ENCODE results near the gene C1QBP. TPM values are rescaled to one million over a fixed set of nuclear protein-coding genes. Genes with fewer than 3 reads are reported as not detected.
"Not testable (repeated sequence)": the region's sequence is repeated elsewhere in the genome, so short reads cannot be mapped to it uniquely, and the experiment has no call there.

C1QBP gene
- total and polyA plus RNA-seq, 3 experiments from 2014 or later, result 241 to 565 (median 544) TPM

GRCh38 chr17:5444209-5444608 lies 5.3 kb upstream of the C1QBP start:
- ChIA-PET CTCF (no interaction called here), POLR2A (no interaction called here)
- H3K4me3 Mint-ChIP-seq, result no peak overlapping the region
- Histone ChIP-seq H3K27ac (ENCODE audit: low read depth, low read length) (no peak overlapping the region), H3K27me3 (ENCODE audit: insufficient read depth, low read length, poor library complexity, severe bottlenecking) (no peaks in the 10 kb centered on the region), H3K4me3 (ENCODE audit: low read length) (no peak overlapping the region), H3K4me1 (ENCODE audit: insufficient read depth, low read length) (peaks cover 7% of the 10 kb centered on the region), H3K36me3 (ENCODE audit: insufficient read depth, low read length) (peaks cover 9% of the 10 kb centered on the region), H3K9me3 (ENCODE audit: low read length) (no peaks in the 10 kb centered on the region)
- peaks cover 7 to 10% (median 9%) of the 10 kb centered on the region in 3 donors for H3K4me1 Mint-ChIP-seq
- DNase-seq, result no peak
- H3K9me3 Mint-ChIP-seq, result no peaks in the 10 kb centered on the region
- H3K27me3 Mint-ChIP-seq, result no peaks in the 10 kb centered on the region
- peak overlapping the region in 1 of 8 donors; percentile 85 for H3K27ac Mint-ChIP-seq
- peaks cover 0 to 61% (median 14%) of the 10 kb centered on the region in 3 donors for H3K36me3 Mint-ChIP-seq

GRCh38 chr17:5443728-5444127 lies 4.8 kb upstream of the C1QBP start:
- Mint-ChIP-seq H3K9me3 (no peaks in the 10 kb centered on the region), H3K27ac (no peak overlapping the region), H3K36me3 (peaks cover 0 to 56% (median 14%) of the 10 kb centered on the region in 3 donors), H3K4me1 (peaks cover 9 to 11% (median 11%) of the 10 kb centered on the region in 3 donors), H3K27me3 (no peaks in the 10 kb centered on the region), H3K4me3 (no peak overlapping the region)
- Histone ChIP-seq H3K27ac (ENCODE audit: low read depth, low read length) (no peak overlapping the region), H3K27me3 (ENCODE audit: insufficient read depth, low read length, poor library complexity, severe bottlenecking) (no peaks in the 10 kb centered on the region), H3K9me3 (ENCODE audit: low read length) (no peaks in the 10 kb centered on the region), H3K4me1 (ENCODE audit: insufficient read depth, low read length) (peaks cover 8% of the 10 kb centered on the region), H3K4me3 (ENCODE audit: low read length) (no peak overlapping the region), H3K36me3 (ENCODE audit: insufficient read depth, low read length) (peaks cover 9% of the 10 kb centered on the region)
- CTCF ChIA-PET, result no interaction called here
- DNase-seq, result no peak
- POLR2A ChIA-PET, result no interaction called here

GRCh38 chr17:5439446-5439764 lies 450 bp upstream of the C1QBP start:
- ChIA-PET POLR2A (interaction anchor here (0.6 to 3.9 kb wide), 5 partner anchors 20 to 248 kb away, joined by 3 to 16 read pairs (median 6); partner anchors contain the start of genes DERL2, DHX33, MIS12 and NUP88), CTCF (interaction anchor here (0.6 to 3.7 kb wide), 27 partner anchors 9 to 325 kb away, joined by 3 to 31 read pairs (median 4); partner anchors contain the start of genes DERL2, DHX33, MIS12 and NLRP1)
- Mint-ChIP-seq H3K36me3 (peaks cover 0 to 50% (median 9%) of the 10 kb centered on the region in 3 donors), H3K9me3 (no peaks in the 10 kb centered on the region), H3K27ac (peak overlapping the region; percentile 76 to 97 (median 94)), H3K27me3 (no peaks in the 10 kb centered on the region), H3K4me3 (peak overlapping the region; percentile 82 to 93 (median 87)), H3K4me1 (peaks cover 33 to 43% (median 37%) of the 10 kb centered on the region in 3 donors)
- no peak for DNase-seq
- H3K27ac ChIP-seq (ENCODE audit: low read depth, low read length), result peak overlapping the region; percentile 58
- H3K4me3 ChIP-seq (ENCODE audit: low read length), result peak overlapping the region; percentile 59
- H3K4me1 ChIP-seq (ENCODE audit: insufficient read depth, low read length), result peaks cover 29% of the 10 kb centered on the region
- H3K9me3 ChIP-seq (ENCODE audit: low read length), result no peaks in the 10 kb centered on the region
- peaks cover 13% of the 10 kb centered on the region for H3K36me3 ChIP-seq (ENCODE audit: insufficient read depth, low read length)
- no peaks in the 10 kb centered on the region for H3K27me3 ChIP-seq (ENCODE audit: insufficient read depth, low read length, poor library complexity, severe bottlenecking)

- no peak for DNase-seq
- H3K36me3 ChIP-seq (ENCODE audit: insufficient read depth, low read length), result peaks cover 28% of the 10 kb centered on the region
- POLR2A ChIA-PET, result interaction anchor here (0.6 to 3.9 kb wide), 2 partner anchors 18 to 124 kb away, joined by 3 to 16 read pairs; partner anchors contain the start of genes NUP88 and RPAIN
- H3K4me1 ChIP-seq (ENCODE audit: insufficient read depth, low read length), result peaks cover 29% of the 10 kb centered on the region
- H3K27ac Mint-ChIP-seq, result peak overlapping the region; percentile 76 to 93 (median 88)
- H3K36me3 Mint-ChIP-seq, result peaks cover 0 to 52% (median 10%) of the 10 kb centered on the region in 3 donors
- peaks cover 33 to 43% (median 37%) of the 10 kb centered on the region in 3 donors for H3K4me1 Mint-ChIP-seq
- H3K9me3 ChIP-seq (ENCODE audit: low read length), result no peaks in the 10 kb centered on the region
- no peak overlapping the region for H3K27ac ChIP-seq (ENCODE audit: low read depth, low read length)
- no peaks in the 10 kb centered on the region for H3K9me3 Mint-ChIP-seq
- no peaks in the 10 kb centered on the region for H3K27me3 Mint-ChIP-seq
- no peaks in the 10 kb centered on the region for H3K27me3 ChIP-seq (ENCODE audit: insufficient read depth, low read length, poor library complexity, severe bottlenecking)
- H3K4me3 ChIP-seq (ENCODE audit: low read length), result peak overlapping the region; percentile 78
- CTCF ChIA-PET, result interaction anchor here (2.0 to 3.7 kb wide), 3 partner anchors 10 to 20 kb away, joined by 7 to 31 read pairs (median 19); partner anchors contain the start of genes NUP88 and RPAIN
- H3K4me3 Mint-ChIP-seq, result peak overlapping the region; percentile 80 to 93 (median 87)
Measured at GRCh38 chr17:5437721-5438317, 1.1 kb downstream of the C1QBP start.

- H3K27ac ChIP-seq (ENCODE audit: low read depth, low read length); H3K27me3 Mint-ChIP-seq; H3K9me3 Mint-ChIP-seq; H3K4me3 ChIP-seq (ENCODE audit: low read length); DNase-seq; H3K27me3 ChIP-seq (ENCODE audit: insufficient read depth, low read length, poor library complexity, severe bottlenecking); H3K9me3 ChIP-seq (ENCODE audit: low read length): not testable (repeated sequence)
- H3K36me3 Mint-ChIP-seq, result peaks cover 0 to 63% (median 17%) of the 10 kb centered on the region in 3 donors
- ChIA-PET POLR2A (interaction anchor here (1.3 to 3.9 kb wide), 2 partner anchors 12 to 16 kb away, joined by 5 to 16 read pairs; partner anchors contain the start of genes NUP88 and RPAIN), CTCF (interaction anchor here (0.7 to 2.0 kb wide), 4 partner anchors 10 to 1878 kb away, joined by 3 to 7 read pairs (median 3); partner anchors contain the start of genes NUP88, RPAIN and TRPV3)
- H3K27ac Mint-ChIP-seq, result peak overlapping the region in 4 of 8 donors; percentile 21 to 76 (median 72)
- Histone ChIP-seq H3K36me3 (ENCODE audit: insufficient read depth, low read length) (peaks cover 41% of the 10 kb centered on the region), H3K4me1 (ENCODE audit: insufficient read depth, low read length) (peaks cover 29% of the 10 kb centered on the region)
- peak overlapping the region in 3 of 7 donors; percentile 19 to 82 (median 28) for H3K4me3 Mint-ChIP-seq
- peaks cover 33 to 43% (median 37%) of the 10 kb centered on the region in 3 donors for H3K4me1 Mint-ChIP-seq
Measured at GRCh38 chr17:5435781-5436315, 3.1 kb downstream of the C1QBP start.

GRCh38 chr17:5434984-5435383 lies 4.0 kb downstream of the C1QBP start:
- H3K36me3 ChIP-seq (ENCODE audit: insufficient read depth, low read length), result peaks cover 41% of the 10 kb centered on the region
- CTCF ChIA-PET, result interaction anchor here (0.9 to 1.2 kb wide), 2 partner anchors 9 to 10 kb away, joined by 3 to 4 read pairs; no protein-coding TSS in a partner anchor
- Mint-ChIP-seq H3K36me3 (peaks cover 0 to 70% (median 17%) of the 10 kb centered on the region in 3 donors), H3K4me3 (no peak overlapping the region), H3K4me1 (peaks cover 33 to 41% (median 36%) of the 10 kb centered on the region in 3 donors), H3K27ac (peak overlapping the region in 2 of 8 donors; percentile 2 to 12), H3K9me3 (no peaks in the 10 kb centered on the region), H3K27me3 (no peaks in the 10 kb centered on the region)
- DNase-seq, result no peak
- POLR2A ChIA-PET, result no interaction called here
- H3K9me3 ChIP-seq (ENCODE audit: low read length), result no peaks in the 10 kb centered on the region
- peaks cover 29% of the 10 kb centered on the region for H3K4me1 ChIP-seq (ENCODE audit: insufficient read depth, low read length)
- no peaks in the 10 kb centered on the region for H3K27me3 ChIP-seq (ENCODE audit: insufficient read depth, low read length, poor library complexity, severe bottlenecking)
- H3K4me3 ChIP-seq (ENCODE audit: low read length), result no peak overlapping the region
- H3K27ac ChIP-seq (ENCODE audit: low read depth, low read length), result no peak overlapping the region

GRCh38 chr17:5431949-5432556 lies 6.9 kb downstream of the C1QBP start:
- H3K4me1 ChIP-seq (ENCODE audit: insufficient read depth, low read length), result peaks cover 6% of the 10 kb centered on the region
- Mint-ChIP-seq H3K27me3 (no peaks in the 10 kb centered on the region), H3K4me1 (peaks cover 11 to 18% (median 13%) of the 10 kb centered on the region in 3 donors), H3K36me3 (peaks cover 4 to 89% (median 26%) of the 10 kb centered on the region in 3 donors), H3K9me3 (no peaks in the 10 kb centered on the region), H3K27ac (peak overlapping the region in 2 of 8 donors; percentile 22 to 26), H3K4me3 (no peak overlapping the region)
- ChIA-PET CTCF (no interaction called here), POLR2A (interaction anchor here (0.6 kb wide), 1 partner anchor 149 kb away, joined by 3 read pairs; no protein-coding TSS in a partner anchor)
- H3K36me3 ChIP-seq (ENCODE audit: insufficient read depth, low read length), result peaks cover 59% of the 10 kb centered on the region
- no peak for DNase-seq
- no peak overlapping the region for H3K27ac ChIP-seq (ENCODE audit: low read depth, low read length)
- H3K27me3 ChIP-seq (ENCODE audit: insufficient read depth, low read length, poor library complexity, severe bottlenecking), result no peaks in the 10 kb centered on the region
- no peak overlapping the region for H3K4me3 ChIP-seq (ENCODE audit: low read length)
- H3K9me3 ChIP-seq (ENCODE audit: low read length), result no peaks in the 10 kb centered on the region

Data from CD8-positive, alpha-beta memory T cell (primary cell).